DND-41 (cell line): Measurements from ENCODE around the gene AKR1B15.

Experiments used
- ATAC-seq: fragments of 200-7000 bp; cut with Tn5 transposase; 3 replicates; pipeline ENCODE4 v1.9.1; 2021; ENCODE audit warnings: low read depth; ENCODE audit not compliant: insufficient read depth
- DNase-seq: peaks from one replicate; pipeline ENCODE4 v3.0.0-alpha.2; 2020
- H2AFZ ChIP-seq: 2 replicates; pipeline ENCODE4 v1.6.0; 2012; ENCODE audit warnings: low read depth, low read length
- H3K27ac ChIP-seq: 2 replicates; pipeline ENCODE4 v1.5.1; 2012; ENCODE audit warnings: low read length, inconsistent platforms
- H3K27me3 ChIP-seq: fragments of 200-600 bp; sonication (generic); 2 replicates; pipeline ENCODE4 v1.6.0; 2012; ENCODE audit warnings: low read length, mild to moderate bottlenecking, inconsistent platforms; ENCODE audit not compliant: insufficient read depth, poor library complexity
- H3K36me3 ChIP-seq: 2 replicates; pipeline ENCODE4 v1.5.1; 2012; ENCODE audit warnings: low read length, inconsistent platforms; ENCODE audit not compliant: insufficient read depth
- H3K4me1 ChIP-seq: 2 replicates; pipeline ENCODE4 v1.5.1; 2012; ENCODE audit warnings: mild to moderate bottlenecking, low read length; ENCODE audit not compliant: insufficient read depth
- H3K4me2 ChIP-seq: 2 replicates; pipeline ENCODE4 v1.6.0; 2012; ENCODE audit warnings: mild to moderate bottlenecking, moderate library complexity, low read length, inconsistent platforms; ENCODE audit not compliant: insufficient read depth
- H3K4me3 ChIP-seq, 2 experiments: fragments of 200-600 bp in 1 of 2; shearing (Covaris generic) in 1 of 2; 2 replicates each; pipeline ENCODE4 v1.5.1; 2012 to 2016; ENCODE audit warnings: inconsistent platforms in 2 of 2, low read length in 2 of 2, mild to moderate bottlenecking in 2 of 2, low read depth in 1 of 2, moderate library complexity in 1 of 2
- H3K79me2 ChIP-seq: 2 replicates; pipeline ENCODE4 v1.6.0; 2012; ENCODE audit warnings: low read length, inconsistent platforms; ENCODE audit not compliant: insufficient read depth
- H3K9ac ChIP-seq: 2 replicates; pipeline ENCODE4 v1.6.0; 2012; ENCODE audit warnings: low read depth, mild to moderate bottlenecking, inconsistent platforms, low read length, moderate library complexity
- H3K9me3 ChIP-seq: 2 replicates; pipeline ENCODE4 v1.5.1; 2012; ENCODE audit warnings: low read length, moderate library complexity, mild to moderate bottlenecking, inconsistent platforms; ENCODE audit not compliant: insufficient read depth, severe bottlenecking
- H4K20me1 ChIP-seq: 2 replicates; pipeline ENCODE4 v1.6.0; 2012; ENCODE audit warnings: low read length; ENCODE audit not compliant: insufficient read depth
- CTCF ChIP-seq: IDR thresholded peaks from 2 replicates; pipeline ENCODE4 v1.5.1; 2012; ENCODE audit warnings: borderline replicate concordance, low read length, moderate library complexity, mild to moderate bottlenecking; ENCODE audit not compliant: poor library complexity, severe bottlenecking; ENCODE audit errors: extremely low read depth
- EZH2 ChIP-seq: IDR thresholded peaks from 3 replicates; pipeline ENCODE4 v1.6.1; 2012; ENCODE audit warnings: borderline replicate concordance, low read depth, mild to moderate bottlenecking, moderate library complexity, low read length, inconsistent platforms; ENCODE audit not compliant: severe bottlenecking

Gene AKR1B15

GRCh38 chr7:134545918-134546317, 3.0 kb upstream of the AKR1B15 start:
- Histone ChIP-seq H2AFZ (no peak overlapping the region), H3K4me3 (no peak overlapping the region), H3K79me2 (no peaks in the 10 kb centered on the region), H3K27ac (no peak overlapping the region), H3K9me3 (no peaks in the 10 kb centered on the region), H3K4me1 (no peaks in the 10 kb centered on the region), H3K9ac (no peak overlapping the region), H3K36me3 (no peaks in the 10 kb centered on the region), H3K4me2 (no peak overlapping the region), H4K20me1 (no peaks in the 10 kb centered on the region), H3K27me3 (no peaks in the 10 kb centered on the region)
- no peak for ATAC-seq
- TF ChIP-seq CTCF (no peak), EZH2 (no peak)
- DNase-seq: no peak

- Histone ChIP-seq H3K9me3 (no peaks in the 10 kb centered on the region), H3K4me3 (no peak overlapping the region), H2AFZ (no peak overlapping the region), H3K27me3 (no peaks in the 10 kb centered on the region), H3K79me2 (no peaks in the 10 kb centered on the region), H3K4me2 (no peak overlapping the region), H3K27ac (no peak overlapping the region), H3K9ac (no peak overlapping the region), H4K20me1 (no peaks in the 10 kb centered on the region), H3K36me3 (no peaks in the 10 kb centered on the region), H3K4me1 (no peaks in the 10 kb centered on the region)
- DNase-seq (no peak), ATAC-seq (no peak)
- TF ChIP-seq CTCF (no peak), EZH2 (no peak)
These were observed 2.0 kb upstream of the AKR1B15 start for GRCh38 chr7:134546955-134547354.

- Histone ChIP-seq H3K27ac (no peak overlapping the region), H3K9me3 (no peaks in the 10 kb centered on the region), H2AFZ (no peak overlapping the region), H3K4me1 (no peaks in the 10 kb centered on the region), H3K79me2 (no peaks in the 10 kb centered on the region), H3K4me2 (no peak overlapping the region), H4K20me1 (no peaks in the 10 kb centered on the region), H3K27me3 (no peaks in the 10 kb centered on the region), H3K36me3 (no peaks in the 10 kb centered on the region), H3K9ac (no peak overlapping the region), H3K4me3 (no peak overlapping the region)
- TF ChIP-seq CTCF (peak; percentile 81), EZH2 (no peak)
- ATAC-seq (peak; percentile 82), DNase-seq (peak; percentile 53)
These were observed 1.4 kb upstream of the AKR1B15 start for GRCh38 chr7:134547397-134548054.

GRCh38 chr7:134549366-134549765, 456 bp downstream of the AKR1B15 start:
- H3K36me3 ChIP-seq: no peaks in the 10 kb centered on the region
- DNase-seq (no peak), ATAC-seq (no peak)
- H3K27ac ChIP-seq: no peak overlapping the region
- H3K9me3 ChIP-seq: no peaks in the 10 kb centered on the region
- no peaks in the 10 kb centered on the region for H4K20me1 ChIP-seq
- no peak overlapping the region for H2AFZ ChIP-seq
- TF ChIP-seq CTCF (no peak), EZH2 (no peak)
- H3K4me3 ChIP-seq: no peak overlapping the region
- no peak overlapping the region for H3K9ac ChIP-seq
- H3K4me1 ChIP-seq: no peaks in the 10 kb centered on the region
- H3K27me3 ChIP-seq: no peaks in the 10 kb centered on the region
- H3K79me2 ChIP-seq: no peaks in the 10 kb centered on the region
- no peak overlapping the region for H3K4me2 ChIP-seq
